Measurements from ENCODE around the gene SMCP. TPM values are rescaled to one million over a fixed set of nuclear protein-coding genes. Genes with fewer than 3 reads are reported as not detected.

SMCP gene
- total RNA-seq, 1 donor from 2014 or later = not detected

- no peak for DNase-seq (ENCODE audit: extremely low spot score, unreplicated experiment)
- Mint-ChIP-seq H3K4me3 (ENCODE audit: unreplicated experiment) (no peak overlapping the region), H3K9me3 (ENCODE audit: unreplicated experiment) (no peaks in the 10 kb centered on the region), H3K36me3 (ENCODE audit: unreplicated experiment) (no peaks in the 10 kb centered on the region), H3K27me3 (ENCODE audit: unreplicated experiment) (peaks cover 5% of the 10 kb centered on the region), H3K27ac (ENCODE audit: unreplicated experiment) (no peak overlapping the region), H3K4me1 (ENCODE audit: unreplicated experiment) (peaks cover 1% of the 10 kb centered on the region)
- no peak for TF ChIP-seq CTCF (IDR thresholded peaks at IDR 0.05)
Measured at GRCh38 chr1:152876827-152877226, 1.3 kb upstream of the SMCP start.

GRCh38 chr1:152879559-152880198 is 1.6 kb downstream of the SMCP start:
- no peak for DNase-seq (ENCODE audit: extremely low spot score, unreplicated experiment)
- no peaks in the 10 kb centered on the region for H3K27me3 Mint-ChIP-seq (ENCODE audit: unreplicated experiment)
- no peak overlapping the region for H3K4me3 Mint-ChIP-seq (ENCODE audit: unreplicated experiment)
- H3K9me3 Mint-ChIP-seq (ENCODE audit: unreplicated experiment) = no peaks in the 10 kb centered on the region
- no peaks in the 10 kb centered on the region for H3K36me3 Mint-ChIP-seq (ENCODE audit: unreplicated experiment)
- TF ChIP-seq CTCF (IDR thresholded peaks at IDR 0.05) = no peak
- no peak overlapping the region for H3K27ac Mint-ChIP-seq (ENCODE audit: unreplicated experiment)
- H3K4me1 Mint-ChIP-seq (ENCODE audit: unreplicated experiment) = no peaks in the 10 kb centered on the region

- no peaks in the 10 kb centered on the region for H3K36me3 Mint-ChIP-seq (ENCODE audit: unreplicated experiment)
- no peaks in the 10 kb centered on the region for H3K9me3 Mint-ChIP-seq (ENCODE audit: unreplicated experiment)
- no peak overlapping the region for H3K4me3 Mint-ChIP-seq (ENCODE audit: unreplicated experiment)
- no peak for DNase-seq (ENCODE audit: extremely low spot score, unreplicated experiment)
- no peaks in the 10 kb centered on the region for H3K4me1 Mint-ChIP-seq (ENCODE audit: unreplicated experiment)
- no peak overlapping the region for H3K27ac Mint-ChIP-seq (ENCODE audit: unreplicated experiment)
- no peak for TF ChIP-seq CTCF (IDR thresholded peaks at IDR 0.05)
- no peaks in the 10 kb centered on the region for H3K27me3 Mint-ChIP-seq (ENCODE audit: unreplicated experiment)
Measured at GRCh38 chr1:152880316-152880715, 2.2 kb downstream of the SMCP start.

- DNase-seq (ENCODE audit: extremely low spot score, unreplicated experiment) = no peak
- Mint-ChIP-seq H3K4me1 (ENCODE audit: unreplicated experiment) (no peaks in the 10 kb centered on the region), H3K27ac (ENCODE audit: unreplicated experiment) (no peak overlapping the region), H3K36me3 (ENCODE audit: unreplicated experiment) (no peaks in the 10 kb centered on the region), H3K9me3 (ENCODE audit: unreplicated experiment) (no peaks in the 10 kb centered on the region), H3K4me3 (ENCODE audit: unreplicated experiment) (no peak overlapping the region), H3K27me3 (ENCODE audit: unreplicated experiment) (no peaks in the 10 kb centered on the region)
- TF ChIP-seq CTCF (IDR thresholded peaks at IDR 0.05) = no peak
Measured at GRCh38 chr1:152880907-152881306, 2.8 kb downstream of the SMCP start.

GRCh38 chr1:152884085-152884484 is 6.0 kb downstream of the SMCP start:
- Mint-ChIP-seq H3K36me3 (ENCODE audit: unreplicated experiment) (no peaks in the 10 kb centered on the region), H3K4me1 (ENCODE audit: unreplicated experiment) (no peaks in the 10 kb centered on the region), H3K27ac (ENCODE audit: unreplicated experiment) (no peak overlapping the region), H3K27me3 (ENCODE audit: unreplicated experiment) (no peaks in the 10 kb centered on the region), H3K9me3 (ENCODE audit: unreplicated experiment) (no peaks in the 10 kb centered on the region), H3K4me3 (ENCODE audit: unreplicated experiment) (no peak overlapping the region)
- no peak for TF ChIP-seq CTCF (IDR thresholded peaks at IDR 0.05)
- no peak for DNase-seq (ENCODE audit: extremely low spot score, unreplicated experiment)
